ENCODE results near the gene CANX. TPM values are rescaled to one million over a fixed set of nuclear protein-coding genes. Genes with fewer than 3 reads are reported as not detected.

CANX gene
- total RNA-seq, 1 experiment from 2014 or later = 766 TPM

DNA sequence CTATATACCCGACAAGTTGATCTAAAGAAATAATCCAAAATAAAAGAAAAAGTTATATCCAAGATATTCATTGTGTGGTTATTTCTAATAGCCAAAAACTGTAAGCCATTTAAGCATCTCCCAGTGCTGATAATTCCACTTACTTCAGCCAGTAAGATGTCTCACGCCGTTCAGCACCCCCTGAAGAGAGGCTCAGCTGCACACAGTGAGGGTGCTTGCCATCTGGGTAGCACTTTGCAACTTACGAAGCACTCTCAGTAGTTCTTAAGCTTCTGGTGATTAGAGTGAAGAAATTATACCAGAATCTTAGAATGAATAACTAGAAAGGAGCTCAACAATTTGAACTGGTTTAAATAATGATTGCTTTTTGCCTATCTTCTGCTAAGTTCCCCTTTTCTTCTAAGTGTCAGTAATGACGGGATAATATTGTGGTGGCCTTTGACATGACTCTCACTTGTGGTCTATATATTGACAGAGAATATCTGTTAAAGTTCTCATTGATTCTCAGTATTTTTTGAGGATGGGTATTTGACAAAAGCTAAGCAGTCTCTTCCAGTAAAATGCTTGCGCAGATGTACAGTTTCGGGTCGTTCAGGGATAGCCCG lies 68.8 kb downstream of the CANX start:
- ChIA-PET CTCF (no interaction called here), POLR2A (no interaction called here), RAD21 (ENCODE audit: low non-redundant PET in 1 of 2, low total read pairs in 2 of 2, uncharacterized antibody in 2 of 2, unreplicated experiment in 2 of 2) (no interaction called here)
- TF ChIP-seq EZH2phosphoT487 (IDR thresholded peaks at IDR 0.05; ENCODE audit: borderline replicate concordance) = no peak
- no peak for TF ChIP-seq ZNF274 (IDR thresholded peaks at IDR 0.05; ENCODE audit: low read depth, low read length)
- TF ChIP-seq CEBPB (IDR thresholded peaks at IDR 0.05; ENCODE audit: low read depth) = no peak
- no peak for TF ChIP-seq POLR2A (IDR thresholded peaks at IDR 0.05; ENCODE audit: borderline replicate concordance, extremely low read depth, insufficient read depth, insufficient read length)
- no peak for TF ChIP-seq REST (IDR thresholded peaks at IDR 0.05; ENCODE audit: low read depth)
- TF ChIP-seq TCF7L2 (IDR thresholded peaks at IDR 0.05; ENCODE audit: borderline replicate concordance, extremely low read depth, insufficient read depth, insufficient read length) = no peak
- no peak for TF ChIP-seq EZH2 (IDR thresholded peaks at IDR 0.05)
- TF ChIP-seq EGR1 (IDR thresholded peaks at IDR 0.05; ENCODE audit: low read depth) = no peak
- H3K79me2 ChIP-seq (ENCODE audit: insufficient read depth, low read length) = peaks cover 52% of the 10 kb centered on the region
- H3K9me3 ChIP-seq (ENCODE audit: control insufficient read depth in 1 of 2, insufficient read depth in 1 of 2, low read depth in 1 of 2, low read length in 2 of 2) = no peaks in the 10 kb centered on the region
- DNase-seq (ENCODE audit: low read depth, low spot score) (no peak), ATAC-seq (no peak)
- peaks cover 10 to 18% of the 10 kb centered on the region in 2 experiments for H3K4me1 ChIP-seq (ENCODE audit: control insufficient read depth in 1 of 2, insufficient read depth in 2 of 2, low read length in 2 of 2)
- intact Hi-C loops (cut with micrococcal nuclease) = loop anchor here (10.0 kb wide), 1 partner anchor 217 kb away; no protein-coding TSS in a partner anchor
- H2AFZ ChIP-seq (ENCODE audit: low read depth, low read length, poor library complexity, severe bottlenecking) = no peak overlapping the region
- BruUV-seq (replicated peaks) = no TSS peak
- H3K9ac ChIP-seq (ENCODE audit: low read length) = no peak overlapping the region
- H4K20me1 ChIP-seq (ENCODE audit: insufficient read depth) = peaks cover 9% of the 10 kb centered on the region; the same call in 1 of the 2 replicates
- H3K4me2 ChIP-seq (ENCODE audit: low read length) = no peak overlapping the region
- H3K4me3 ChIP-seq (replicated peaks in 1 of 2; ENCODE audit: low read depth in 1 of 2, low read length in 2 of 2) = no peak overlapping the region
- no peak overlapping the region for H3K27ac ChIP-seq (ENCODE audit: low read depth, low read length)
- H3K36me3 ChIP-seq (ENCODE audit: control insufficient read depth in 1 of 2, insufficient read depth in 2 of 2, low read length in 2 of 2) = peaks cover 34 to 35% of the 10 kb centered on the region in 2 experiments; a peak in 3 of 4 replicates
- no peaks in the 10 kb centered on the region for H3K9me2 ChIP-seq (ENCODE audit: insufficient read depth)
- H3K27me3 ChIP-seq (ENCODE audit: insufficient read depth, low read length) = no peaks in the 10 kb centered on the region

Measured in HCT116 (cell line).